ENCODE data around the gene WDCP. TPM values are rescaled to one million over a fixed set of nuclear protein-coding genes. Genes with fewer than 3 reads are reported as not detected.
"Not testable (repeated sequence)": the region's sequence is repeated elsewhere in the genome, so short reads cannot be mapped to it uniquely, and the experiment has no call there.

The WDCP gene
- polyA plus RNA-seq, 1 donor, result 6.7 TPM

DNA sequence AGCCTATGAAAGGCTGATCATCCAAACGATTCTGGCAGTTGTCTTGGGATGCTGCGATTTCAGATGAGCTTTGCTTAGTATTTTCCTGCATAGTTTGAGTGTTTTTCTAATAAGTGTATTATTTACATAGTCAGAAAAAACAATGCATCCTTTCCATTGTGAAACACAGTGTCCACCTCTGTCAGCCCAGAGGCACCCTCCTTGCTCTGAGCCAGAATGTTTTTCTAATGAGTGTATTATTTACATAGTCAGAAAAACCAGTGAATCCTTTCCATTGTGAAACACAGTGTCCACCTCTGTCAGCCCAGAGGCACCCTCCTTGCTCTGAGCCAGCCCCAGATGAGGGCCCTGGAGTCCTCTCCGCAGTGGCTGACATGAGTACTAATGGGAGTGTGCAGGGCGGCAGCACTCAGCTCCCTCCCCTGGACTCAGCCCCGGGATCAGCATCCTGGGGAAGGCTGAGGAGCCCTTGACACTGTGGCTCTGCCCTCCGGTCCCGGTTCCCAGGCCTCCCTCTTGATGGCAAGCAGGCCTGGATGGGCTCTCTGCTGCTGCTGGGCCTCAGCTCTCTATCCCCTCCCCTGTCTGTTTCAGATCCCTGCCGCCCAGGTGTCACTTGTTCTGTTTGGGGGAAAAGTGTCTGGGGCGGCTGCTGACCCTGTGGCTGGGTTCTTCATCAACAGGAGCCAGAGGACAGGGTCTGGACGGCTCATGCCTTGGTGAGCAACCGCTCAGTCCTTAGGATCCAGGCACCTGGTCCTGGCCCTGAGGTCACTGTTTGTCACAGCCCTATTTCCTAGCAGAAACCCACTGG is 31.4 kb downstream of the WDCP start:
- H3K27ac ChIP-seq (ENCODE audit: low read length), result no peak overlapping the region
- peaks cover 18% of the 10 kb centered on the region for H3K27me3 ChIP-seq (ENCODE audit: control insufficient read depth, insufficient read depth, low read length)
- H3K36me3 ChIP-seq (ENCODE audit: control insufficient read depth, insufficient read depth, low read length), result no peaks in the 10 kb centered on the region
- H3K4me1 ChIP-seq (ENCODE audit: control insufficient read depth, insufficient read depth, low read length), result no peaks in the 10 kb centered on the region
- WGBS (ENCODE audit: insufficient coverage, low lambda C conversion rate), result no CpG with 5 or more reads among the region's 11 CpGs
- H3K9me3 ChIP-seq (ENCODE audit: control insufficient read depth, low read depth, low read length), result no peaks in the 10 kb centered on the region
- no peak for DNase-seq
- H3K4me3 ChIP-seq (ENCODE audit: low read length), result no peak overlapping the region

DNA sequence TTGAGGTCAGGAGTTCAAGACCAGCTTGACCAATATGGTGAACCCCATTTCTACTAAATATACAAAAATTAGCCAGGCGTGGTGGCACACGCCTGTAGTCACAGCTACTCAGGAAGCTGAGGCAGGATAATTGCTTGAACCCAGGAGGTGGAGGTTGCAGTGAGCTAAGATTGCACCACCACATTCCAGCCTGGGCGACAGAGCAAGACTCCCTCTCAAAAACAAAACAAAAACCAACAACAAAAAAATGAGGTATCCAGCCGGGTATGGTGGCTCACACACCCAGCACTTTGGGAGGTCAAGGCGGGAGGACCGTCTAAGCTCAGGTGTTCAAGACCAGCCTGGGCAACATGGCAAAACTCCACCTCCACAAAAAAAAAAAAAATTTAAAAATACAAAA is 32.3 kb downstream of the WDCP start:
- not testable (repeated sequence) for H3K36me3 ChIP-seq (ENCODE audit: control insufficient read depth, insufficient read depth, low read length); H3K4me3 ChIP-seq (ENCODE audit: low read length); H3K27ac ChIP-seq (ENCODE audit: low read length); H3K9me3 ChIP-seq (ENCODE audit: control insufficient read depth, low read depth, low read length); DNase-seq; H3K4me1 ChIP-seq (ENCODE audit: control insufficient read depth, insufficient read depth, low read length)
- peaks cover 26% of the 10 kb centered on the region for H3K27me3 ChIP-seq (ENCODE audit: control insufficient read depth, insufficient read depth, low read length)
- no CpG with 5 or more reads among the region's 6 CpGs for WGBS (ENCODE audit: insufficient coverage, low lambda C conversion rate)

DNA sequence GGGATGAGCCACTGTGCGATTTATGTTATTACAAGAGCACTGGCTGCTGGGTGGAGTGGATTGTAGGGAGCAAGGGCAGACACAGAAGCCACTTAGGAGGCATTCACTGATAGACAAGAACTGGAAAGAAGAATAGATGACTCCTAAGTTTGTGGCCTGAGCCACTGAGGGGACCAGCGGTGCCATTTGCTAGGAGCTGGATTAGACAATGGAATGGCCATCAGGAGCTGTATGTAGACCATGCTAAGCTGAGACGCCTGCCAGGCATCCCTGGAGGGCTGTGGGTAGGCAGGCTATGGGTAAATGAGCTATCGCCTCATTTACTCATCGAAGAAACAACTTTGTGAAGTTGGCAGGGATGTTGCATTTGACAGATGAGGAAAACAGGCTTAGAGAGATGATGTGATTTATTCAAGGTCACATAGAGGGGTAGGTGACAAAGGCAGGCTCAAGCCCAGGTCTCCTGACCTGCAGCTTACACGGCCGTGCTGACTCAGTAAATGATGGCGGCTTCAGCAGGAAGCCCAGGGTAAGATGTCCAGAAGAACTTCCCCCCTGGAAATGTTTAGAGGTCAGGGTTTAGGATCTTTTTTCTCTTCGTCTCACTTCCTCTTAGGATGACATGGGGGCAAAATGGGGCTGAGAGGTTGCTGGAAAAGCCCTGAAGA is 34.5 kb downstream of the WDCP start:
- Histone ChIP-seq H3K27ac (ENCODE audit: low read length) (no peak overlapping the region), H3K4me1 (ENCODE audit: control insufficient read depth, insufficient read depth, low read length) (peaks cover 3% of the 10 kb centered on the region), H3K27me3 (ENCODE audit: control insufficient read depth, insufficient read depth, low read length) (peaks cover 40% of the 10 kb centered on the region), H3K36me3 (ENCODE audit: control insufficient read depth, insufficient read depth, low read length) (no peaks in the 10 kb centered on the region), H3K4me3 (ENCODE audit: low read length) (no peak overlapping the region), H3K9me3 (ENCODE audit: control insufficient read depth, low read depth, low read length) (peaks cover 6% of the 10 kb centered on the region)
- DNase-seq, result no peak
- 60% methylated on average over 1 of the region's 9 CpGs for WGBS (ENCODE audit: insufficient coverage, low lambda C conversion rate)

DNA sequence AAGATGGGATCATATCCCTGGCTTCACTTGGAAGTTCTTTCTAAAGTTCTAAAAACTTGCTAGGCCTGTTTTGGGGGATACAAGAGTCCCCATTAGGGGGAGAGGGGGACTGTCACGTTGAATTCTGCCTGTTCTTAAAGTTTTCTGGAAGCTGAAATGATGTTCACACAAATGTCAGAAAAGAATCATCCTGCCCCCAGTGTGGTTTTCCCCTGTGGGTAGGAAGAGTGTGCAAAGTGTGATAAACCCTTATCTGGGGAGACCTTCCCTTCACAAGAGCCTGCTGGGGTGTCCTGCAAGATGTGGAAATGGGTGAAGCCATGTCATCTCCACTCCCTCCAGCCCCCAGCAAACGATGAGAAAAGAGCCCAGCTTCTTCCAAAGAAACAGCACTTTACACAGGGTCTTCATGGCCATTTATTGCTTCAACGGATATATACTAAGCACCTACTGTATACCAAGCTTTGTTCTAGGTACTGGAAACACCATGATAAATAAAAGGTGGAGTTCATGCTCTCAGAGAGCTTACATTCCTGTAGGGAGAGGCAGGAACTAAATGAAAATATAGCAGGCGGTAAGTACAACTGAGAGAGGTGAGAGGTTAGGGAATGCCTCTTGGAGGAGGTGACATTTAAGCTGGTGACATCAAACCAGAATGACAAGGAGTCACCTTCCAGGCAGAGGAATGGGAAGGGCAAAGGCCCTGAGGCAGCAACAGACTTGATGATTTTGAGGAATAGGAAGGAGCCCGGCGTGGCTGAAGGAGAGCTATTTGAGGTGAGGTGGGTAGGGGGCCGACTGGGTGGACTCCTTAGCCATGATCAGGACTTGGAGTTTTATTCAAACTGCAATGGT is 35.7 kb downstream of the WDCP start:
- Histone ChIP-seq H3K27ac (ENCODE audit: low read length) (no peak overlapping the region), H3K9me3 (ENCODE audit: control insufficient read depth, low read depth, low read length) (peaks cover 6% of the 10 kb centered on the region), H3K27me3 (ENCODE audit: control insufficient read depth, insufficient read depth, low read length) (peaks cover 40% of the 10 kb centered on the region), H3K4me3 (ENCODE audit: low read length) (no peak overlapping the region), H3K4me1 (ENCODE audit: control insufficient read depth, insufficient read depth, low read length) (peaks cover 3% of the 10 kb centered on the region), H3K36me3 (ENCODE audit: control insufficient read depth, insufficient read depth, low read length) (no peaks in the 10 kb centered on the region)
- no peak for DNase-seq
- 93% methylated on average over 3 of the region's 7 CpGs for WGBS (ENCODE audit: insufficient coverage, low lambda C conversion rate)

DNA sequence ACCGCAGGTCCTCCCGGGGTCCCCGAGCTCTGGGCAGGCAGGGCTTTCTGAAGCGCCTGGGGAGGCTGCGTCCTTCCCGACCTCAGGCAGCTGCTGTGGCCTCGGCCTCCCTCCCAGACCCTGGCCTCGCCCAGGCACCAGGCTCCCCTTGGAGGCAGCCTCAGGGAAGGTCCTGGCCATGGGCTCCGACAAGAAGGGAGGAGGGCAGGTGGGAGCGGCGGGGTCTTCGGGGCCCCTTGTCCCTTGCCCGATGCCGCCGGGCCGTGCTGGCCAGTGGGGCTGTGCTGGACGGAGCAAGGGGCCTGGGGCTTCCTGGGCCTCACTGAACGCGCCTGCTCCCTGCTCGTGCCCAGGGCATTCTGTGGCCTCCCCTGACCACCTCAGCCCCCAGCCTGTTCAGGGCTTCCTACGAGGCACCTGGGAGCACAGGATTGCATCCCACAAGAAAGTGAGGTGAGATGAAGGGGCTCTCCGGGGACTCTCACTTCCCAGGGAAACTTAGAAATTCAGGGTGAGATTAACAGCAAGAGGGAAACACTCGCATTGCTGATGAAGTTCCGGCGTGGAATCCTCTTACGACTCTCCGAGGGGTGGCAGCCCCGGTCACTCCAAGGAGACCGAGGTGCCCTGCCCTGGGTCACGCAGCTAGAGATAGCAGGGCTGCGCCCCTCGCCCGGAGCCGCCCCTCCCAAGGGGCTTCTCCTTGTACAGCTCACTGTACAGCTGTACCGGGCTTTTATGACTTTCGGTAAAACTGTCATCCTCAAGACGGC is 36.5 kb downstream of the WDCP start:
- DNase-seq, result no peak

DNA sequence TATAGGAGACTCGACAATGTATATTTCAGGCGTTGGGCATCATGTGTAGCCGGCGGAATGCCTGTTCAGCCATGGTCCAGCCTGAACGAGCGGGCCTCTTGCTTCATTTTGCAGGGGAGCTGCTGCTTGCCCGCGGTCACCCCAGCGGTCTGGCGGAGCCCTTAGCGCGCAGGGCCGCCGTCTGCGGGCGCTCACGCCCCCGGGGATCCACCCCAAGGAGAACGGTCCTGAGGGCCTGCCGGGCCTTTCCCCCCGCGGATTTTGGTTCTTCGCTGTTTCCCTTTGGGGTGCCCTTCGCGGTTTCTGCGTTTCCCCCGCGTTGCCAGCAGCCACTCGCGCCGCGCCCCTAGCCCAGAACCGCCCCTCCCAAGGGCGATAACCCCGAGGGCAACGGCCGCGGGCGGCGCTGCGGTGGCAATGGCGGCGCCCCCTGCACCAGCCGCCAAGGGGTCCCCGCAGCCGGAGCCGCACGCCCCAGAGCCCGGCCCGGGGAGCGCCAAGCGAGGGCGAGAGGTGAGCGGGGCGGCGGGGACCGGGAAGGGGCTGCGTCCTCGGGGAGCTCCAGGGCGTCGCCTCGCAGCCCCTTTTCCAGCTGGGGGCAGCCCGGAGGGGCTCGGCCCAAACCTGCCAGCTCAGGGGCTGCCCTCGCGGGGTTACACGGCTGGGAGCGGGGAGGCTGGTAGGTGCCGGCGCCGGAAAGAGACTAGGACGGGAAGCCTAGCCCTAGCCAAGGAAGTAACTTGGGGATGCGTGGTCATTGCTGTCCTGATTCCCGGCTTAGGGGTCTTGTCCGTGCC is 37.3 kb downstream of the WDCP start, which contains the start of gene MFSD2B:
Gene MFSD2B, plus strand, starts transcription at position 406 of the 797 bp plus-strand sequence. Its CDS starts 12 bp downstream, at position 418.
- H3K27me3 ChIP-seq (ENCODE audit: control insufficient read depth, insufficient read depth, low read length), result peaks cover 40% of the 10 kb centered on the region
- peak in 1 of 2 donors; percentile 18 for DNase-seq
- H3K36me3 ChIP-seq (ENCODE audit: control insufficient read depth, insufficient read depth, low read length), result no peaks in the 10 kb centered on the region
- H3K4me1 ChIP-seq (ENCODE audit: control insufficient read depth, insufficient read depth, low read length), result peaks cover 3% of the 10 kb centered on the region
- peaks cover 6% of the 10 kb centered on the region for H3K9me3 ChIP-seq (ENCODE audit: control insufficient read depth, low read depth, low read length)
- H3K4me3 ChIP-seq (ENCODE audit: low read length), result peak within 1 kb of the TSS; percentile 33
- H3K27ac ChIP-seq (ENCODE audit: low read length), result no peak within 1 kb of the TSS
- WGBS (ENCODE audit: insufficient coverage, low lambda C conversion rate), result no CpG with 5 or more reads among the region's 75 CpGs

More for the DNA sequence above, 36.5 kb downstream of the WDCP start:
- peaks cover 40% of the 10 kb centered on the region for H3K27me3 ChIP-seq (ENCODE audit: control insufficient read depth, insufficient read depth, low read length)
- WGBS (ENCODE audit: insufficient coverage, low lambda C conversion rate), result no CpG with 5 or more reads among the region's 37 CpGs
- H3K9me3 ChIP-seq (ENCODE audit: control insufficient read depth, low read depth, low read length), result peaks cover 6% of the 10 kb centered on the region
- H3K36me3 ChIP-seq (ENCODE audit: control insufficient read depth, insufficient read depth, low read length), result no peaks in the 10 kb centered on the region
- peaks cover 3% of the 10 kb centered on the region for H3K4me1 ChIP-seq (ENCODE audit: control insufficient read depth, insufficient read depth, low read length)
- peak overlapping the region; percentile 26 for H3K4me3 ChIP-seq (ENCODE audit: low read length)
- H3K27ac ChIP-seq (ENCODE audit: low read length), result no peak overlapping the region

DNA sequence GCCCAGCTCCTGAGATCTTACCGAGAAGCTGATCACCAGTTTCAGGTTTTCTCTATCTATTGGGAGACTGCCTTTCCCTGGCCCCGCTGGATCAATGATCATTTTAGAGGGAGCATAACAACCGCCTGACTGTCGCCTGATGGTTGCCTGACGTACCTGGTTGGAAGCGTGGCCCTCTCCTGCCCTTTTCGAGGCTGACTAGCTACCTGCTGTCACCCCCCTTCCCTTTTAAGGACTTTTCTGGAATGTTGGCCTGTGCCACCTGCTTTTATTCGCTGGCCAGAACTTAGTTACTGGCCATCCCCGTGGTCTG is 37.9 kb downstream of the WDCP start:
- peaks cover 3% of the 10 kb centered on the region for H3K4me1 ChIP-seq (ENCODE audit: control insufficient read depth, insufficient read depth, low read length)
- no peaks in the 10 kb centered on the region for H3K36me3 ChIP-seq (ENCODE audit: control insufficient read depth, insufficient read depth, low read length)
- WGBS (ENCODE audit: insufficient coverage, low lambda C conversion rate), result no CpG with 5 or more reads among the region's 9 CpGs
- DNase-seq, result no peak
- H3K27ac ChIP-seq (ENCODE audit: low read length), result no peak overlapping the region
- peaks cover 40% of the 10 kb centered on the region for H3K27me3 ChIP-seq (ENCODE audit: control insufficient read depth, insufficient read depth, low read length)
- H3K9me3 ChIP-seq (ENCODE audit: control insufficient read depth, low read depth, low read length), result peaks cover 6% of the 10 kb centered on the region
- no peak overlapping the region for H3K4me3 ChIP-seq (ENCODE audit: low read length)

DNA sequence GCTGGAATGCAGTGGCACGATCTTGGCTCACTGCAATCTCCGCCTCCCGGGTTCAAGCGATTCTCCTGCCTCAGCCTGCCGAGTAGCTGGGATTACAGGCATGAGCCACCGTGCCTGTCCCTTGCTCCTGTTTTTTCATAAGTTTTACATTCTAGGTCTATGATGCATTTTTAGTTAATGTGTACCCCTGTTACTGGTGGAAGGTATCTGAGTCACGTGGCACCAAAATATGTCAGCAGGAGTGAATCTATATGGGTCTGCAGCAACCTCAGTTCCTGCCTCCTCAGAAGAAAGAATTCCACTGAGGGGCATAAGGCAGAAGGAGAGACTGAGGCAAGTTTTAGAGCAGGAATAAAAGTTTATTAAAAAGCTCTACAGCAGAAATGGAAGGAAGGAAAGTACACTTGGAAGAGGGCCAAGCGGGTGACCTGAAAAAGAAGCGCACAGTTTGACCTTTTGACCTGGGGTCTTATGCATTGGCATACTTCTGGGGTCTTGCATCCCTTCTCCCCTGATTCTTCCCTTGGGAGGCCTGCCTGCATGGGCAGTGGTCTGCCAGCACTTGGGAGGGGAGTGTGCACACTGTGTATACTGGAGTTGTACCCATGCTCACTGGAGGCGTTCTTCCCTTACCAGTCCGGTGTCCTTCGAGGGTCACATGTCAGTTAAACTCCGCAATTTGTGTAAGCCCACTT is 38.4 kb downstream of the WDCP start:
- peaks cover 40% of the 10 kb centered on the region for H3K27me3 ChIP-seq (ENCODE audit: control insufficient read depth, insufficient read depth, low read length)
- H3K9me3 ChIP-seq (ENCODE audit: control insufficient read depth, low read depth, low read length), result peaks cover 6% of the 10 kb centered on the region
- no peak for DNase-seq
- no peaks in the 10 kb centered on the region for H3K36me3 ChIP-seq (ENCODE audit: control insufficient read depth, insufficient read depth, low read length)
- H3K27ac ChIP-seq (ENCODE audit: low read length), result no peak overlapping the region
- peaks cover 3% of the 10 kb centered on the region for H3K4me1 ChIP-seq (ENCODE audit: control insufficient read depth, insufficient read depth, low read length)
- H3K4me3 ChIP-seq (ENCODE audit: low read length), result no peak overlapping the region
- no CpG with 5 or more reads among the region's 13 CpGs for WGBS (ENCODE audit: insufficient coverage, low lambda C conversion rate)

DNA sequence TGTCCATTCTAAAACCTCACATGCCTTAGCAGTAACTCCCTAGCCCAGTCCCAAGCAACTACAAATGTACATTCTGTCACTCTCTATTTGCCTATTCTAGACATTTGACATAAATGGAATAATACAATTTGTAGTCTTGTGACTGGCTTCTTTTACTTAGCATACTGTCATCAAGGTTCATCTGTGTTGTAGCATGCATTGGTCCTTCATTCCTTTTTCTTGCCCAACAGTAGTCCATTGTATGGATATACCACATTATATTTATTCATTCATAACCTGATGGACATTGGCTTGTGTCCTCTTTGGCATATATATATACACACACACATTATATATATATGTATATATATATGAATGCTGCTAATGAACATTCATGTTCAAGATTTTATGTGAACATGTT is 39.5 kb downstream of the WDCP start:
- peaks cover 3% of the 10 kb centered on the region for H3K4me1 ChIP-seq (ENCODE audit: control insufficient read depth, insufficient read depth, low read length)
- H3K27me3 ChIP-seq (ENCODE audit: control insufficient read depth, insufficient read depth, low read length), result peaks cover 34% of the 10 kb centered on the region
- no peak overlapping the region for H3K27ac ChIP-seq (ENCODE audit: low read length)
- DNase-seq, result no peak
- H3K4me3 ChIP-seq (ENCODE audit: low read length), result no peak overlapping the region
- no peaks in the 10 kb centered on the region for H3K36me3 ChIP-seq (ENCODE audit: control insufficient read depth, insufficient read depth, low read length)
- peaks cover 6% of the 10 kb centered on the region for H3K9me3 ChIP-seq (ENCODE audit: control insufficient read depth, low read depth, low read length)

All from large intestine (tissue), 3 donors.